Fibroblast of lung (primary cell): Measurements from ENCODE around the gene ATP10D. TPM values are rescaled to one million over a fixed set of nuclear protein-coding genes. Genes with fewer than 3 reads are reported as not detected.
"Not testable (repeated sequence)": the region's sequence is repeated elsewhere in the genome, so short reads cannot be mapped to it uniquely, and the experiment has no call there.

Experiments used
- DNase-seq, 2 donors: peaks; one replicate each; pipeline versions ENCODE4 v3.0.0 to v3.0.0-alpha.2; 2010; ENCODE audit warnings: low read depth in 2 of 2
- H2AFZ ChIP-seq: 2 replicates; pipeline ENCODE4 v1.5.1; 2012; ENCODE audit warnings: low read length, control low read depth, inconsistent platforms
- H3K27ac ChIP-seq: 2 replicates; pipeline ENCODE4 v1.5.1; 2011; ENCODE audit warnings: low read length, control low read depth; ENCODE audit not compliant: insufficient read depth
- H3K27me3 ChIP-seq: 2 replicates; pipeline ENCODE4 v1.5.1; 2011; ENCODE audit warnings: mild to moderate bottlenecking, low read length; ENCODE audit not compliant: control insufficient read depth, insufficient read depth
- H3K36me3 ChIP-seq: 2 replicates; pipeline ENCODE4 v1.5.1; 2011; ENCODE audit warnings: low read length; ENCODE audit not compliant: control insufficient read depth, insufficient read depth
- H3K4me1 ChIP-seq: 2 replicates; pipeline ENCODE4 v1.5.1; 2011; ENCODE audit warnings: low read length; ENCODE audit not compliant: control insufficient read depth, insufficient read depth; ENCODE audit errors: extremely low read depth
- H3K4me2 ChIP-seq: 2 replicates; pipeline ENCODE4 v1.5.1; 2011; ENCODE audit warnings: low read length, control low read depth; ENCODE audit not compliant: insufficient read depth; ENCODE audit errors: extremely low read depth
- H3K4me3 ChIP-seq, 4 experiments: fragments of 200-600 bp in 1 of 4; sonication (generic) in 1 of 4; replicated peaks in 1 of 4; 2 replicates each; pipeline ENCODE4 v1.5.1; 2011 to 2016; ENCODE audit warnings: low read length in 4 of 4, low read depth in 3 of 4, mild to moderate bottlenecking in 3 of 4, control low read depth in 2 of 4, inconsistent platforms in 1 of 4, mixed read lengths in 1 of 4; ENCODE audit not compliant: insufficient read depth in 1 of 4; ENCODE audit errors: control extremely low read depth in 1 of 4
- H3K79me2 ChIP-seq: 2 replicates; pipeline ENCODE4 v1.5.1; 2012; ENCODE audit warnings: mild to moderate bottlenecking, low read length, inconsistent platforms; ENCODE audit not compliant: control insufficient read depth, insufficient read depth
- H3K9ac ChIP-seq: 2 replicates; pipeline ENCODE4 v1.5.1; 2011; ENCODE audit warnings: mild to moderate bottlenecking, low read length, control low read depth; ENCODE audit not compliant: insufficient read depth
- H3K9me3 ChIP-seq: 2 replicates; pipeline ENCODE4 v1.5.1; 2012; ENCODE audit warnings: low read depth, low read length; ENCODE audit not compliant: control insufficient read depth, insufficient read depth
- H4K20me1 ChIP-seq: 2 replicates; pipeline ENCODE4 v1.5.1; 2011; ENCODE audit warnings: low read length; ENCODE audit not compliant: control insufficient read depth, insufficient read depth; ENCODE audit errors: extremely low read depth
- CTCF ChIP-seq, 2 donors: IDR thresholded peaks in 1 of 2; conservative IDR thresholded peaks in 1 of 2; 1 replicate in 1 of 2; 2 replicates in 1 of 2; pipeline ENCODE4 v1.5.1; 2011 to 2012; ENCODE audit warnings: low read length in 2 of 2, control low read depth in 1 of 2, inconsistent platforms in 1 of 2, low read depth in 1 of 2, mild to moderate bottlenecking in 1 of 2
- EZH2 ChIP-seq: IDR thresholded peaks from 2 replicates; pipeline ENCODE4 v1.5.1; 2012; ENCODE audit warnings: low read length, control low read depth, mild to moderate bottlenecking; ENCODE audit errors: missing control alignments
- polyA plus RNA-seq, 2 donors: library from polyadenylated mRNA; depleted of rRNA in 1 of 2; stranded (reverse) in 1 of 2; unstranded in 1 of 2; fragments of >200 nt; gene quantifications; 2 replicates each; pipeline ENCODE4 v1.2.1, GENCODE V29; 2011 to 2012; ENCODE audit warnings: missing spikeins in 1 of 2
- total RNA-seq: library from RNA; depleted of rRNA; stranded (reverse); fragments of >200 nt; gene quantifications from 2 replicates; pipeline ENCODE4 v1.2.1, GENCODE V29; 2014

Gene ATP10D
- total and polyA plus RNA-seq, 2 donors (not counting 1 experiment from before 2014, with no cell fraction given), result 24.6 to 40.8 TPM

- no peak for DNase-seq
- TF ChIP-seq CTCF (conservative IDR thresholded peaks at IDR 0.05 in 1 of 2, IDR thresholded peaks at IDR 0.05 in 1 of 2; ENCODE audit: low read depth in 1 of 2, low read length in 2 of 2), result no peak
- TF ChIP-seq EZH2, result no peak
- Histone ChIP-seq H2AFZ (no peak overlapping the region), H3K9ac (no peak overlapping the region), H3K79me2 (no peaks in the 10 kb centered on the region), H3K4me1 (no peaks in the 10 kb centered on the region), H3K9me3 (no peaks in the 10 kb centered on the region), H3K36me3 (no peaks in the 10 kb centered on the region), H4K20me1 (no peaks in the 10 kb centered on the region), H3K4me2 (no peak overlapping the region), H3K27ac (no peak overlapping the region), H3K27me3 (no peaks in the 10 kb centered on the region), H3K4me3 (no peak overlapping the region)
Observed at GRCh38 chr4:47538825-47539154, 53.7 kb downstream of the ATP10D start.

GRCh38 chr4:47542640-47543039 is 57.6 kb downstream of the ATP10D start:
- H3K79me2 ChIP-seq, H3K27ac ChIP-seq, H3K9ac ChIP-seq: not testable (repeated sequence)

GRCh38 chr4:47543331-47543730 is 58.3 kb downstream of the ATP10D start:
- Histone ChIP-seq H2AFZ (no peak overlapping the region), H3K27ac (no peak overlapping the region), H3K36me3 (peaks cover 2% of the 10 kb centered on the region), H3K9ac (no peak overlapping the region), H3K27me3 (no peaks in the 10 kb centered on the region), H4K20me1 (no peaks in the 10 kb centered on the region), H3K9me3 (no peaks in the 10 kb centered on the region), H3K4me1 (no peaks in the 10 kb centered on the region), H3K79me2 (no peaks in the 10 kb centered on the region), H3K4me2 (no peak overlapping the region), H3K4me3 (no peak overlapping the region)
- DNase-seq, result peak in 1 of 2 donors; percentile 36
- TF ChIP-seq CTCF (conservative IDR thresholded peaks at IDR 0.05 in 1 of 2, IDR thresholded peaks at IDR 0.05 in 1 of 2; ENCODE audit: low read depth in 1 of 2, low read length in 2 of 2) (no peak), EZH2 (no peak)

More at GRCh38 chr4:47542640-47543039, 57.6 kb downstream of the ATP10D start:
- H3K4me1 ChIP-seq, H3K4me3 ChIP-seq, H3K36me3 ChIP-seq, H3K4me2 ChIP-seq, H2AFZ ChIP-seq, H4K20me1 ChIP-seq, H3K27me3 ChIP-seq, H3K9me3 ChIP-seq: not testable (repeated sequence)
- peak in 1 of 2 donors; percentile 62 for DNase-seq

- not testable (repeated sequence) for H3K79me2 ChIP-seq, H3K27ac ChIP-seq, H3K4me3 ChIP-seq, H3K36me3 ChIP-seq, H3K27me3 ChIP-seq, H3K4me2 ChIP-seq, H4K20me1 ChIP-seq, H3K9me3 ChIP-seq, H3K9ac ChIP-seq, H3K4me1 ChIP-seq, H2AFZ ChIP-seq, DNase-seq
Observed at GRCh38 chr4:47550357-47550756, 65.3 kb downstream of the ATP10D start.
